HepG2 (cell line): ENCODE measurements around the gene FOLR3. TPM values are rescaled to one million over a fixed set of nuclear protein-coding genes. Genes with fewer than 3 reads are reported as not detected.

Experiments
- AHDC1 ChIP-seq: sonication (generic); formaldehyde crosslinking; IDR thresholded peaks from 2 replicates; pipeline ENCODE4 v1.5.1; 2020; ENCODE audit warnings: mild to moderate bottlenecking, missing genetic modification reagents, borderline replicate concordance
- ETV5 ChIP-seq: IDR thresholded peaks from 2 replicates; pipeline ENCODE4 v1.6.1; 2018; ENCODE audit warnings: missing biosample characterization, missing genetic modification reagents, inconsistent platforms, borderline replicate concordance
- KMT2B ChIP-seq: IDR thresholded peaks from 2 replicates; pipeline ENCODE4 v1.6.1; 2016; ENCODE audit warnings: missing genetic modification reagents, missing compliant biosample characterization
- MAZ ChIP-seq, 2 experiments: sonication (generic) in 1 of 2; formaldehyde crosslinking in 1 of 2; IDR thresholded peaks; 2 replicates each; pipeline versions ENCODE4 v1.5.0 to v1.6.1; 2012 to 2020; ENCODE audit warnings: low read depth in 2 of 2, mild to moderate bottlenecking in 2 of 2, borderline replicate concordance in 1 of 2, improper control_type of control experiment in 1 of 2, low read length in 1 of 2, missing genetic modification reagents in 1 of 2, moderate library complexity in 1 of 2
- NFE2L1 ChIP-seq: sonication (generic); formaldehyde crosslinking; IDR thresholded peaks from 2 replicates; pipeline ENCODE4 v1.4.0; 2020; ENCODE audit warnings: missing genetic modification reagents, mild to moderate bottlenecking, borderline replicate concordance
- NKX3-1 ChIP-seq: sonication (generic); formaldehyde crosslinking; IDR thresholded peaks from 2 replicates; pipeline ENCODE4 v1.5.0; 2020; ENCODE audit warnings: missing genetic modification reagents
- ONECUT2 ChIP-seq: sonication (generic); formaldehyde crosslinking; IDR thresholded peaks from 2 replicates; pipeline ENCODE4 v1.4.0; 2020; ENCODE audit warnings: missing genetic modification reagents
- ZNF614 ChIP-seq: IDR thresholded peaks from 2 replicates; pipeline ENCODE4 v1.6.1; 2018; ENCODE audit warnings: missing biosample characterization, missing genetic modification reagents, inconsistent platforms, borderline replicate concordance
- ZNF672 ChIP-seq: sonication (generic); formaldehyde crosslinking; IDR thresholded peaks from 2 replicates; pipeline ENCODE4 v1.8.1; 2022; ENCODE audit warnings: missing genetic modification reagents
- ZNF7 ChIP-seq: IDR thresholded peaks from 2 replicates; pipeline ENCODE4 v1.6.1; 2016; ENCODE audit warnings: missing biosample characterization, missing genetic modification reagents
- ZNF713 ChIP-seq: sonication (generic); formaldehyde crosslinking; IDR thresholded peaks from 2 replicates; pipeline ENCODE4 v1.4.0; 2020; ENCODE audit warnings: mild to moderate bottlenecking, missing genetic modification reagents
- ZSCAN21 ChIP-seq: sonication (generic); formaldehyde crosslinking; IDR thresholded peaks from 2 replicates; pipeline ENCODE4 v1.8.0; 2022; ENCODE audit warnings: mild to moderate bottlenecking, missing genetic modification reagents, moderate library complexity, borderline replicate concordance
- polyA plus RNA-seq, 8 experiments: library from polyadenylated mRNA; depleted of rRNA in 3 of 8; stranded (reverse) in 7 of 8; unstranded in 1 of 8; fragments of >200 nt; fragmentation: Illumina TruSeq in 4 of 8; extraction: Trizol in 4 of 8; gene quantifications; 2 replicates each; pipeline versions ENCODE4 v1.2.1 to v1.2.3, GENCODE V29; 2011 to 2016; ENCODE audit warnings: low read depth in 4 of 8, missing spikeins in 1 of 8, mixed read lengths in 1 of 8; ENCODE audit not compliant: insufficient read depth in 1 of 8
- total RNA-seq, 5 experiments: library from RNA; depleted of rRNA; stranded (reverse); fragments of >200 nt; fragmentation: Illumina TruSeq; extraction: Trizol; gene quantifications; 2 replicates each; pipeline ENCODE4 v1.2.3, GENCODE V29; 2016; ENCODE audit warnings: low read depth in 1 of 5
- TF ChIP-seq, protein P1 (sequence below), 2 experiments: fragments of 450-650 bp in 1 of 2; sonication (generic) in 1 of 2; formaldehyde crosslinking in 1 of 2; IDR thresholded peaks; 2 replicates each; pipeline versions ENCODE4 v1.6.1 to v1.8.0; 2016 to 2022; ENCODE audit warnings: antibody characterized with exemption in 1 of 2, mild to moderate bottlenecking in 1 of 2, missing genetic modification reagents in 1 of 2

FOLR3 gene
- total and polyA plus RNA-seq, 2 of the 13 experiments (the other 11 are each of a cell fraction or from before 2014, with no cell fraction given), result not detected

DNA sequence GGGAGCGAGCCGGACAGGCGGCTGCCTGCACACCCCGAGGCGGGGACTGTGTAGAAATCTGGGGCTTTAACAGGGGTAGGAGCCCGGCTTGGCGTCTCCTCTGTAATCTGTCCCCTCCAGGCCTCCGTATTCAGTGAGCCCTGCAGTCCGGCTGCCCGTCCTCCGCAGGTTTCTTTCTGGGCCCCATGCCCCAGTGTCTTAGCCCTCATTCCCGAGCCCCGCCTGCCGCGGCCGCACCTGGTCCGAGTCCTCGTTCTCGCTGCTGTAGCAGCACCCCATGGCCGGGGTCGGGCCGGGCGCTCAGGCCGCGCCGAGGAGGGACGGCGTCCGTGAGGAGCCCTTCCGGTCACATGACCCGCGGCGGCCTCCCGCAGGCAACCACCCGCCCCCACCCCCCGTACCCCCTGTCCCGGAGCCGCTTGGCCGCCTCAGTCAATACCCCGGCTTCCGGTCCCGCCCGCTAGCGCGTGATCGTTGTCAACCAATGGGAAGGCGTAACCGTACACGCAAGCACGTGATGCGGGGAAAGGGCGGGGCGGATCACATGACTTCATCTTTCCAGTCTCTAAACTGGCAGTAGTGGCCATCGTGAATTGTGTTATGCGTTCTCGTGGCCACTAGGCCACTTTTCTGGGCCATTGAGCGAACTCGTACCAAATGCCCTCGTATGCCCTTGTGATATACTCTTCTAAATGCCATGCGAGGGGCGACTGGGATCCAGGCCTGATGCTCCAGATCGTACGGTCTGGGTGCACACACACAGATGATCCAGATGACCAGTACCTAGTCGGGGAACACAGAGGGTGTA is 32.4 kb upstream of the FOLR3 start, which contains the start of gene LAMTOR1 (continued):
- TF ChIP-seq, protein P1, sequence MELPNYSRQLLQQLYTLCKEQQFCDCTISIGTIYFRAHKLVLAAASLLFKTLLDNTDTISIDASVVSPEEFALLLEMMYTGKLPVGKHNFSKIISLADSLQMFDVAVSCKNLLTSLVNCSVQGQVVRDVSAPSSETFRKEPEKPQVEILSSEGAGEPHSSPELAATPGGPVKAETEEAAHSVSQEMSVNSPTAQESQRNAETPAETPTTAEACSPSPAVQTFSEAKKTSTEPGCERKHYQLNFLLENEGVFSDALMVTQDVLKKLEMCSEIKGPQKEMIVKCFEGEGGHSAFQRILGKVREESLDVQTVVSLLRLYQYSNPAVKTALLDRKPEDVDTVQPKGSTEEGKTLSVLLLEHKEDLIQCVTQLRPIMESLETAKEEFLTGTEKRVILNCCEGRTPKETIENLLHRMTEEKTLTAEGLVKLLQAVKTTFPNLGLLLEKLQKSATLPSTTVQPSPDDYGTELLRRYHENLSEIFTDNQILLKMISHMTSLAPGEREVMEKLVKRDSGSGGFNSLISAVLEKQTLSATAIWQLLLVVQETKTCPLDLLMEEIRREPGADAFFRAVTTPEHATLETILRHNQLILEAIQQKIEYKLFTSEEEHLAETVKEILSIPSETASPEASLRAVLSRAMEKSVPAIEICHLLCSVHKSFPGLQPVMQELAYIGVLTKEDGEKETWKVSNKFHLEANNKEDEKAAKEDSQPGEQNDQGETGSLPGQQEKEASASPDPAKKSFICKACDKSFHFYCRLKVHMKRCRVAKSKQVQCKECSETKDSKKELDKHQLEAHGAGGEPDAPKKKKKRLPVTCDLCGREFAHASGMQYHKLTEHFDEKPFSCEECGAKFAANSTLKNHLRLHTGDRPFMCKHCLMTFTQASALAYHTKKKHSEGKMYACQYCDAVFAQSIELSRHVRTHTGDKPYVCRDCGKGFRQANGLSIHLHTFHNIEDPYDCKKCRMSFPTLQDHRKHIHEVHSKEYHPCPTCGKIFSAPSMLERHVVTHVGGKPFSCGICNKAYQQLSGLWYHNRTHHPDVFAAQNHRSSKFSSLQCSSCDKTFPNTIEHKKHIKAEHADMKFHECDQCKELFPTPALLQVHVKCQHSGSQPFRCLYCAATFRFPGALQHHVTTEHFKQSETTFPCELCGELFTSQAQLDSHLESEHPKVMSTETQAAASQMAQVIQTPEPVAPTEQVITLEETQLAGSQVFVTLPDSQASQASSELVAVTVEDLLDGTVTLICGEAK (IDR thresholded peaks at IDR 0.05), result no peak
- TF ChIP-seq, protein P1 (CRISPR knock-in tag; IDR thresholded peaks at IDR 0.05), result peak; percentile 47; the same call in 1 of the 2 replicates
- TF ChIP-seq ZNF614 (CRISPR knock-in tag) (peak; percentile 16; the same call in 1 of the 2 replicates), ZSCAN21 (CRISPR knock-in tag) (no peak), ONECUT2 (CRISPR knock-in tag) (peak; percentile 80), NKX3-1 (CRISPR knock-in tag) (0 out of 2 replicates have a peak, but pooled peaks have one; percentile 53), ZNF672 (no peak), MAZ (IDR thresholded peaks at IDR 0.05; ENCODE audit: borderline replicate concordance, low read depth, low read length) (peak; percentile 72; the same call in 1 of the 2 replicates), MAZ (CRISPR knock-in tag; IDR thresholded peaks at IDR 0.05; ENCODE audit: low read depth) (peak; percentile 72), ZNF713 (CRISPR knock-in tag) (no peak), AHDC1 (CRISPR knock-in tag) (0 out of 2 replicates have a peak, but pooled peaks have one; percentile 21), ETV5 (CRISPR knock-in tag) (peak; percentile 74), NFE2L1 (CRISPR knock-in tag) (no peak), ZNF7 (CRISPR knock-in tag) (no peak), KMT2B (CRISPR knock-in tag) (peak; percentile 67)
